Esophagus squamous epithelium (tissue), 5 donors: Measurements from ENCODE around the gene LRP10. TPM values are rescaled to one million over a fixed set of nuclear protein-coding genes. Genes with fewer than 3 reads are reported as not detected.

Source experiments
- DNase-seq: peaks from one replicate; lab custom pipeline; 2025; lab: John Stamatoyannopoulos, UW
- H3K27ac ChIP-seq, 4 donors: fragments of 200-600 bp; sonication (generic); one replicate each; pipeline ENCODE4 v1.5.1; 2016 to 2019; ENCODE audit warnings: mild to moderate bottlenecking in 1 of 4
- H3K27me3 ChIP-seq, 4 donors: fragments of 200-600 bp; sonication (generic); 1 replicate in 3 of 4; 2 replicates in 1 of 4; pipeline versions ENCODE4 v1.5.1 to v1.6.0; 2017 to 2021; ENCODE audit warnings: antibody characterized with exemption in 1 of 4
- H3K36me3 ChIP-seq, 3 donors: fragments of 200-600 bp; sonication (generic); one replicate each; pipeline ENCODE4 v1.5.1; 2016 to 2019
- H3K4me1 ChIP-seq, 3 donors: fragments of 200-600 bp; sonication (generic); one replicate each; pipeline ENCODE4 v1.5.1; 2017 to 2019
- H3K4me3 ChIP-seq, 4 donors: fragments of 200-600 bp; sonication (generic); 1 replicate in 3 of 4; 2 replicates in 1 of 4; pipeline ENCODE4 v1.5.1; 2016 to 2019; ENCODE audit warnings: mild to moderate bottlenecking in 2 of 4, moderate library complexity in 1 of 4
- H3K9me3 ChIP-seq, 3 donors: fragments of 200-600 bp; sonication (generic); one replicate each; pipeline ENCODE4 v1.5.1; 2016 to 2019
- POLR2A ChIP-seq, 4 donors: fragments of 450-650 bp; IDR thresholded peaks; one replicate each; pipeline ENCODE4 v1.6.1; 2017; ENCODE audit warnings: antibody characterized with exemption in 4 of 4, mild to moderate bottlenecking in 4 of 4, moderate library complexity in 3 of 4
- WGBS, 2 donors: methylation state at CpG; one replicate each; pipeline ENCODE4 v1.1.5; 2018; 5-methylcytosine and 5-hydroxymethylcytosine counted together
- intact Hi-C: fragments of 100-400 bp; cut with DNase I; formaldehyde crosslinking; loops from one replicate; pipeline ENCODE4 v1.15.0; 2022
- total RNA-seq, 4 donors: library from RNA; depleted of rRNA; stranded (reverse); fragments of >200 nt; gene quantifications; one replicate each; pipeline ENCODE4 v1.1.0, GENCODE V29; 2016
- TF ChIP-seq, protein P1 (sequence below), 6 experiments: fragments of 450-650 bp in 4 of 6; fragments of 200-600 bp in 2 of 6; sonication (generic) in 2 of 6; IDR thresholded peaks; one replicate each; pipeline ENCODE4 v1.5.1; 2016 to 2019; ENCODE audit warnings: antibody characterized with exemption in 6 of 6, mild to moderate bottlenecking in 4 of 6, moderate library complexity in 4 of 6
- donor health status: DM: yes; HTN: yes; CAD: no.

The LRP10 gene
- total RNA-seq, 4 donors from 2014 or later: 111 to 314 (median 128) TPM

DNA sequence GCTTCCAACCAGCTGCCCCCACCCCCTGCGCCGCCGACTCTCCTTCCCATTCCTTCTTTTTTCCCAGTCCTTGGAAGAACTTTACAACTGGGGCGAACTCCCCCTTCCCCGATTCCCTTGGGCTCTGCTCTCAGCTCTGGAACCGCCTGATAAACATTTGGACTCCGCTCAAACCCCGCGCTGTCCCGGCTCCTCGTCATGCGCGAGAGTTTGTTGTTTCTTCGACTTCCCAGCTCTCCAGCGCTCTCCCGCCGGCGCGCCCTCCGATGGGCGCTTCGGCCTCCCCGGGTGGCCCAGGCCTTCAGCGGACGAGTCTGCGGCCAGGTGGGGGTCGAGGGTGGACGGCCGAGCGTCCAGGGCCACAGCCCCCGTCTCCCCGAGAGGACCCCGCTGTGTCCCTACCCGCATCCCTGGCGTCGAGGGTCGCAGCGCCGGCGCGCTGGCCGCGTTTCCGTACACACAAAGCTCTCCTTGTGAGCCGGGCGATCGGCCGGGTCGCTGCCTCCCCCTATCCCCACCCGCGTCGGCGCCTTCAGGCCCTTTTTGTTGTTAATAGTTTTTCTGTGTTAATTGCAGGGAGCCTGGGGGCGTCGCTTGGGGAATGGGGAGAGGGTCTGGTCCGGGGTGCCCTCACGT lies 34.3 kb upstream of the LRP10 start:
- Histone ChIP-seq H3K9me3 (no peaks in the 10 kb centered on the region), H3K27me3 (no peaks in the 10 kb centered on the region), H3K4me1 (peaks cover 18 to 55% (median 33%) of the 10 kb centered on the region in 3 donors), H3K4me3 (peak overlapping the region; percentile 83 to 92 (median 88)), H3K36me3 (peaks cover 6 to 52% (median 13%) of the 10 kb centered on the region in 3 donors), H3K27ac (peak overlapping the region; percentile 96 to 99 (median 99))
- no peak for DNase-seq
- WGBS, 2 donors: 3 to 5% methylated on average over 23 of the region's 57 CpGs
- TF ChIP-seq, protein P1, sequence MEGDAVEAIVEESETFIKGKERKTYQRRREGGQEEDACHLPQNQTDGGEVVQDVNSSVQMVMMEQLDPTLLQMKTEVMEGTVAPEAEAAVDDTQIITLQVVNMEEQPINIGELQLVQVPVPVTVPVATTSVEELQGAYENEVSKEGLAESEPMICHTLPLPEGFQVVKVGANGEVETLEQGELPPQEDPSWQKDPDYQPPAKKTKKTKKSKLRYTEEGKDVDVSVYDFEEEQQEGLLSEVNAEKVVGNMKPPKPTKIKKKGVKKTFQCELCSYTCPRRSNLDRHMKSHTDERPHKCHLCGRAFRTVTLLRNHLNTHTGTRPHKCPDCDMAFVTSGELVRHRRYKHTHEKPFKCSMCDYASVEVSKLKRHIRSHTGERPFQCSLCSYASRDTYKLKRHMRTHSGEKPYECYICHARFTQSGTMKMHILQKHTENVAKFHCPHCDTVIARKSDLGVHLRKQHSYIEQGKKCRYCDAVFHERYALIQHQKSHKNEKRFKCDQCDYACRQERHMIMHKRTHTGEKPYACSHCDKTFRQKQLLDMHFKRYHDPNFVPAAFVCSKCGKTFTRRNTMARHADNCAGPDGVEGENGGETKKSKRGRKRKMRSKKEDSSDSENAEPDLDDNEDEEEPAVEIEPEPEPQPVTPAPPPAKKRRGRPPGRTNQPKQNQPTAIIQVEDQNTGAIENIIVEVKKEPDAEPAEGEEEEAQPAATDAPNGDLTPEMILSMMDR (IDR thresholded peaks at IDR 0.05): no peak
- TF ChIP-seq POLR2A (IDR thresholded peaks at IDR 0.05): peak in 1 of 4 donors; percentile 9
- intact Hi-C loops: loop anchor here (10.0 kb wide), 1 partner anchor 242 kb away; the partner anchor contains the start of gene ABHD4

DNA sequence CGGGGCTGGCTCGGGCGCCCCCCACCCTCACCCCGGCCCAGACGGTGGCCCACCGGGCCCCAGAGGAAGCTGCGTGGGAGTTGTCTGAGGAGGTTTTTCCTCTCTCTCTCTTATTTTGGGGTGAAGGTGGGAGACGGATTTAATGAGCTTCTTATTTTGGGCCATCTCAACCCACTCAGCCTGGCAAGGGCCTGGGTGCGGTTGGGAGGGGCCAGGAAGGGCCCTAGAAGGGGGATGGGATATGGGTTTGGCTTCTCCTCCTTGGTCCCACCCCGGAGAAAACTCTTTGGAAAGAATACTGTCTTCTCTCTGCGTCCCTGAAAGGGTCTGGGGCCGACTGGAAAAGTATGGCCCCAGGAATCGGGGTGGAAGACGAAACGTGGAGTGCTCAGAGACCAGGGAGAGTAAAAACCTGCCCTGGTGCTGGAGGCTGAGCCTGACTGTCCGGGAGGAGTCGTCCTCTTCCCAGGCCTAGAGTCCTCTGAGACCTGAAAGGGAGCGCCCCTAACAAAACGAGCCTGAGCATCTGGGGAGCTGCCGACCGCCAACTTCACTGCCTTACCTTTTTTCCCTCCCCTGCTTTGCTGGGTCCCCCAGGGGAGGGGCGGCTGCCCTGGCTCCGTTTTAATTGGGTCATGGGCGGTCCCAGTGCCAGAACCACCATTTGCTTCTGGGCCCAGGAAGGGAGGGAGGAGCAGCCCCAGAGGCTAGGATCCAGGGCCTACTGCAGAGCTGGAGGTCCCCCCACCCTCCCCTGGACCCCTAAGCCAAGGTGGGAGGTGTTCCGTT lies 33.6 kb upstream of the LRP10 start:
- H3K27ac ChIP-seq: peak overlapping the region; percentile 96 to 99 (median 99)
- WGBS, 2 donors: 0 to 30% methylated on average over 5 to 12 of the region's 25 CpGs
- peaks cover 6 to 52% (median 18%) of the 10 kb centered on the region in 3 donors for H3K36me3 ChIP-seq
- DNase-seq: no peak
- H3K27me3 ChIP-seq: no peaks in the 10 kb centered on the region
- H3K4me3 ChIP-seq: peak overlapping the region; percentile 83 to 92 (median 88)
- H3K4me1 ChIP-seq: peaks cover 18 to 62% (median 33%) of the 10 kb centered on the region in 3 donors
- TF ChIP-seq, protein P1 (IDR thresholded peaks at IDR 0.05): no peak
- peak in 1 of 4 donors; percentile 44 for TF ChIP-seq POLR2A (IDR thresholded peaks at IDR 0.05)
- no peaks in the 10 kb centered on the region for H3K9me3 ChIP-seq
- intact Hi-C loops: loop anchor here (10.0 kb wide), 1 partner anchor 243 kb away; the partner anchor contains the start of gene ABHD4

DNA sequence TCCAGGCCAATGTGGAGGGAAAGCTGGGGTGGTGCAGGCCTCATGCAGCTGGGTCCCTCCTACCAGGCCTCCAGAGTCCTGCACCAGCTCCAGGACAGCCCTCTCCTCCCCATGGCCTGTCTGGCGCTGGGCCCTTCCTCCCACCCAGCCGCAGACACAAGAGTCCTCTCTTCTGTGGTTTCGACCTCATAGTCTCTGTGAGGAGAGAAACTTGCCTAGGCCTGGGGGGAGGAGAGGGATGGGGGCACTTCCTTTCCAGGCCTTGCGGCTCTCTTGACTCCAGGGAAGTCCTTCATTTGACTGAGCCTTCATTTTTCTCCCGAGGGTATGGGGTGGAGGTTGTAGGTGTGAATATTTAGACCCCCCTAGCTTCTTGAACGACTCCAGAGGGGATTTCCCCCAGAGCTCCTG lies 32.9 kb upstream of the LRP10 start:
- Histone ChIP-seq H3K27ac (peak overlapping the region; percentile 96 to 99 (median 99)), H3K9me3 (no peaks in the 10 kb centered on the region), H3K27me3 (no peaks in the 10 kb centered on the region), H3K36me3 (peaks cover 13 to 52% (median 24%) of the 10 kb centered on the region in 3 donors), H3K4me1 (peaks cover 18 to 69% (median 33%) of the 10 kb centered on the region in 3 donors), H3K4me3 (peak overlapping the region; percentile 83 to 92 (median 88))
- TF ChIP-seq, protein P1 (IDR thresholded peaks at IDR 0.05): no peak
- TF ChIP-seq POLR2A (IDR thresholded peaks at IDR 0.05): no peak
- no peak for DNase-seq
- 8 to 23% methylated on average over 2 to 4 of the region's 6 CpGs for WGBS, 2 donors
- intact Hi-C loops: loop anchor here (10.0 kb wide), 1 partner anchor 244 kb away; the partner anchor contains the start of gene ABHD4

DNA sequence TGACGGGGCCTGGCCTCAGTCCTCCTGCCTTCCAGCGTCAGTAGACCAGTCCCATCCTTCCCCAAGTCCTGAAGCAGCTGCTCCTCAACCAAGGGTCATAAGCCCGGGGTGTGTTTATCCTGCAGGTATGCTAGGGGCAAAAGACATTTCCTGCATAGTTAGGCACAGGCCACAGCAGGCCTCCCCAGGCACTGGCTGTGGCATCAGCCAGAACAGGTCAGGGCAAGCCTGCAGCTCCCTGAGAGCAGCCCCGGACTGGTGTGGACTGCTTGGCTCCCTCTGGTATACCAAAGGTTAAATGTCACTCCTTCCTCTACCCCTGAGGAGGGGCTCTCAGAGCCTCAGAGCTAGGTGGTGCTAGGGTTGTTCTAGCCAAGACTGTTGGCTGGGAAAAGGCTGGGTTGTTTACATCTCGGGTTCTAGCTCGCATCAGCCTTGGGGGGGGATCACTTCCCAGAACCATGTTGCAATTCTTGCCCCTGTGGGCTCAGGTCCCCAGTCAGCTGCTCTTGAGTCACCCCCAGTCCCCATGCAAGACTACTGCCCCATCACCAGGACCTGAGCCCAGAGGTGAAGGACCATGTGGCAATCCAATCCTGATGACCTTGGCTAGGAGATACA lies 32.3 kb upstream of the LRP10 start:
- 21 to 29% methylated on average over 3 to 4 of the region's 6 CpGs for WGBS, 2 donors
- intact Hi-C loops: loop anchor here (10.0 kb wide), 1 partner anchor 244 kb away; the partner anchor contains the start of gene ABHD4
- peak overlapping the region; percentile 96 to 99 (median 99) for H3K27ac ChIP-seq
- DNase-seq: no peak
- peaks cover 18 to 72% (median 33%) of the 10 kb centered on the region in 3 donors for H3K4me1 ChIP-seq
- peaks cover 19 to 52% (median 31%) of the 10 kb centered on the region in 3 donors for H3K36me3 ChIP-seq
- peak in 1 of 4 donors; percentile 24 for TF ChIP-seq POLR2A (IDR thresholded peaks at IDR 0.05)
- TF ChIP-seq, protein P1 (IDR thresholded peaks at IDR 0.05): no peak
- H3K27me3 ChIP-seq: no peaks in the 10 kb centered on the region
- H3K9me3 ChIP-seq: no peaks in the 10 kb centered on the region
- peak overlapping the region; percentile 83 to 92 (median 88) for H3K4me3 ChIP-seq
